PC-9 (cell line): Measurements from ENCODE around the gene NAP1L3. TPM values are rescaled to one million over a fixed set of nuclear protein-coding genes. Genes with fewer than 3 reads are reported as not detected.

Experiments used
- Bru-seq: library from RNA; stranded (reverse); fragments of 400-500 nt; gene quantifications from one replicate; lab custom pipeline; 2021; lab: Mats Ljungman, UMichigan
- BruChase-seq, 2 experiments: library from RNA; stranded (reverse); fragments of 400-500 nt; gene quantifications; one replicate each; lab custom pipeline; 2021; lab: Mats Ljungman, UMichigan
- BruUV-seq: library from RNA; stranded (reverse); fragments of 400-500 nt; replicated peaks from 2 replicates; lab custom pipeline; 2021; lab: Mats Ljungman, UMichigan
- CTCF ChIA-PET: fragments of 300-600 bp; sonication (Branson Sonifier 250); formaldehyde crosslinking; loops from one replicate; lab custom pipeline; 2022; ENCODE audit warnings: antibody characterized with exemption; lab: Charles Lee
- POLR2A ChIA-PET: fragments of 300-600 bp; sonication (Branson Sonifier 250); formaldehyde crosslinking; loops from one replicate; lab custom pipeline; 2022; ENCODE audit warnings: antibody characterized with exemption; ENCODE audit not compliant: unreplicated experiment; lab: Charles Lee
- DNase-seq, 2 experiments: peaks; one replicate each; pipeline versions ENCODE4 v3.0.0 to v3.0.0-alpha.2; 2015 to 2022; ENCODE audit warnings: mixed read lengths in 1 of 2
- H2AFZ ChIP-seq: fragments of 200-600 bp; sonication (generic); 2 replicates; pipeline ENCODE4 v1.8.1; 2017; ENCODE audit warnings: antibody characterized with exemption
- H3F3A ChIP-seq: fragments of 200-600 bp; sonication (generic); 2 replicates; pipeline ENCODE4 v1.8.1; 2017; ENCODE audit warnings: antibody characterized with exemption, mild to moderate bottlenecking, low read depth; ENCODE audit not compliant: insufficient read depth
- H3K27ac ChIP-seq: fragments of 200-600 bp; sonication (generic); 2 replicates; pipeline ENCODE4 v1.6.1; 2016; ENCODE audit warnings: mixed run types
- H3K27me3 ChIP-seq: fragments of 200-600 bp; sonication (generic); 2 replicates; pipeline ENCODE4 v1.6.1; 2016; ENCODE audit warnings: low read depth, mixed run types; ENCODE audit not compliant: insufficient read depth
- H3K36me3 ChIP-seq: fragments of 200-600 bp; sonication (generic); 2 replicates; pipeline ENCODE4 v1.6.1; 2016; ENCODE audit warnings: low read depth, mixed run types
- H3K4me1 ChIP-seq: fragments of 200-600 bp; sonication (generic); replicated peaks from 2 replicates; pipeline ENCODE4 v1.6.1; 2016; ENCODE audit warnings: mixed run types; ENCODE audit not compliant: insufficient read depth
- H3K4me2 ChIP-seq: fragments of 200-600 bp; sonication (generic); 2 replicates; pipeline ENCODE4 v1.6.1; 2017; ENCODE audit warnings: mixed run types
- H3K4me3 ChIP-seq: fragments of 200-600 bp; sonication (generic); 2 replicates; pipeline ENCODE4 v1.6.1; 2016; ENCODE audit warnings: mixed run types
- H3K79me2 ChIP-seq: fragments of 200-600 bp; sonication (generic); 2 replicates; pipeline ENCODE4 v1.6.1; 2017; ENCODE audit warnings: low read depth, mixed run types
- H3K9me2 ChIP-seq: fragments of 200-600 bp; sonication (generic); 2 replicates; pipeline ENCODE4 v1.8.1; 2017; ENCODE audit warnings: mild to moderate bottlenecking; ENCODE audit not compliant: insufficient read depth
- H3K9me3 ChIP-seq: fragments of 200-600 bp; sonication (generic); 2 replicates; pipeline ENCODE4 v1.8.1; 2016; ENCODE audit warnings: low read depth; ENCODE audit not compliant: insufficient read depth
- H4K20me1 ChIP-seq: fragments of 200-600 bp; sonication (generic); 2 replicates; pipeline ENCODE4 v1.8.1; 2017; ENCODE audit not compliant: insufficient read depth
- EZH2 ChIP-seq: fragments of 200-600 bp; sonication (generic); IDR thresholded peaks from 2 replicates; pipeline ENCODE4 v1.8.0; 2017; ENCODE audit warnings: antibody characterized with exemption, low read depth
- intact Hi-C: fragments of 100-400 bp; cut with micrococcal nuclease; formaldehyde crosslinking; loops from one replicate; pipeline ENCODE4 v1.10.0; 2022; ENCODE audit not compliant: unreplicated experiment
- long read RNA-seq: library from polyadenylated mRNA; stranded (forward); transcript quantifications from one replicate; pipeline ENCODE4 v2.0.0, GENCODE V29; 2022
- total RNA-seq: library from RNA; stranded (reverse); gene quantifications from 2 replicates; pipeline ENCODE4 v1.2.3, GENCODE V29; 2021
- TF ChIP-seq, protein P1 (sequence below): fragments of 200-600 bp; sonication (generic); conservative IDR thresholded peaks from 2 replicates; pipeline ENCODE4 v1.6.1; 2017; ENCODE audit warnings: mixed run types, antibody characterized with exemption, mild to moderate bottlenecking, moderate library complexity

NAP1L3 gene, protein sequence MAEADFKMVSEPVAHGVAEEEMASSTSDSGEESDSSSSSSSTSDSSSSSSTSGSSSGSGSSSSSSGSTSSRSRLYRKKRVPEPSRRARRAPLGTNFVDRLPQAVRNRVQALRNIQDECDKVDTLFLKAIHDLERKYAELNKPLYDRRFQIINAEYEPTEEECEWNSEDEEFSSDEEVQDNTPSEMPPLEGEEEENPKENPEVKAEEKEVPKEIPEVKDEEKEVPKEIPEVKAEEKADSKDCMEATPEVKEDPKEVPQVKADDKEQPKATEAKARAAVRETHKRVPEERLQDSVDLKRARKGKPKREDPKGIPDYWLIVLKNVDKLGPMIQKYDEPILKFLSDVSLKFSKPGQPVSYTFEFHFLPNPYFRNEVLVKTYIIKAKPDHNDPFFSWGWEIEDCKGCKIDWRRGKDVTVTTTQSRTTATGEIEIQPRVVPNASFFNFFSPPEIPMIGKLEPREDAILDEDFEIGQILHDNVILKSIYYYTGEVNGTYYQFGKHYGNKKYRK
- not detected in 2 replicates for total RNA-seq
- not detected for Bru-seq, nascent RNA
- BruChase-seq, experiment 1, labeled RNA remaining after a 2-hour chase = not detected
- not detected for BruChase-seq, experiment 2, labeled RNA remaining after a 6-hour chase
- long read RNA-seq = 0 reads

DNA sequence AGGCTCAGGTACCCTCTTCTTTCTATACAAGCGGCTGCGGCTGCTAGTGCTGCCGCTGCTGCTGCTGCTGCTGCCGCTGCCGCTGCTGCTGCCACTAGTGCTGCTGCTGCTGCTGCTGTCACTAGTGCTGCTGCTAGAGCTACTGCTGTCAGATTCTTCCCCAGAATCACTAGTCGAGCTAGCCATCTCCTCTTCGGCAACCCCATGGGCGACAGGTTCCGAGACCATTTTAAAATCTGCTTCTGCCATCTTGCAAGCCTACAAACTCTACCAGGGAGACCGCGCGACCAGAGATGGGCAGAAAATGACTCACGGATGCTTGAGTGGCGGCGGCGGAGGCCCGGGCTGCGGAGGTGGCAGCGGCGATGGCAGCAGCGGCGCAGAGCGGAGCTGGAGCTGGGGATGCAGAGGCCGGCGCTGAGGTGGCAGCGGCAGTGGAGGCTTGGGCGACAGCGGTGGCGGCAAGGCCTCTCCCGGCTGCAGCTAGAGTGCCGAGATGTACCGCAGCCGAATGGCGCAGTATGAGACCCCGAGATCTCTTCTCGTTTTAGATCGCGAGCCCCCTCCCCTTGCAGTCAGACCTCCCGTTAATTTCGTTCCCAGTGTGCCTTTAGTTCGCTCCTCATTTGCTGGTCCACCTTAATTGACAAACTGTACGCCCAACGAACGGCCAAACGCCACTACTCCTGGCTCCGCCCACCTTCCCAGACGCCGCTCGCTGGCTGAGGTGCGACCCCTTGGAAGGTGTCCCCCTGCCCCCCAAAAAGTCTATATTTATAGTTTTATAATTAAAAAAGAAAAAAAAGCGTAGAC, at the start of gene NAP1L3:
TSS of gene NAP1L3 (minus strand) at position 523 of the 813 bp plus-strand sequence. CDS start at position 249, 274 bp downstream.
- Histone ChIP-seq H3K79me2 (no peaks in the 10 kb centered on the region), H3K9me2 (no peaks in the 10 kb centered on the region), H4K20me1 (no peaks in the 10 kb centered on the region), H3K36me3 (no peaks in the 10 kb centered on the region), H3F3A (no peaks in the 10 kb centered on the region), H2AFZ (no peak within 1 kb of the TSS), H3K4me3 (no peak within 1 kb of the TSS), H3K27ac (no peak within 1 kb of the TSS), H3K4me2 (no peak within 1 kb of the TSS), H3K9me3 (no peaks in the 10 kb centered on the region), H3K27me3 (no peaks in the 10 kb centered on the region), H3K4me1 (no peaks in the 10 kb centered on the region)
- TF ChIP-seq EZH2 = no peak
- TF ChIP-seq, protein P1, sequence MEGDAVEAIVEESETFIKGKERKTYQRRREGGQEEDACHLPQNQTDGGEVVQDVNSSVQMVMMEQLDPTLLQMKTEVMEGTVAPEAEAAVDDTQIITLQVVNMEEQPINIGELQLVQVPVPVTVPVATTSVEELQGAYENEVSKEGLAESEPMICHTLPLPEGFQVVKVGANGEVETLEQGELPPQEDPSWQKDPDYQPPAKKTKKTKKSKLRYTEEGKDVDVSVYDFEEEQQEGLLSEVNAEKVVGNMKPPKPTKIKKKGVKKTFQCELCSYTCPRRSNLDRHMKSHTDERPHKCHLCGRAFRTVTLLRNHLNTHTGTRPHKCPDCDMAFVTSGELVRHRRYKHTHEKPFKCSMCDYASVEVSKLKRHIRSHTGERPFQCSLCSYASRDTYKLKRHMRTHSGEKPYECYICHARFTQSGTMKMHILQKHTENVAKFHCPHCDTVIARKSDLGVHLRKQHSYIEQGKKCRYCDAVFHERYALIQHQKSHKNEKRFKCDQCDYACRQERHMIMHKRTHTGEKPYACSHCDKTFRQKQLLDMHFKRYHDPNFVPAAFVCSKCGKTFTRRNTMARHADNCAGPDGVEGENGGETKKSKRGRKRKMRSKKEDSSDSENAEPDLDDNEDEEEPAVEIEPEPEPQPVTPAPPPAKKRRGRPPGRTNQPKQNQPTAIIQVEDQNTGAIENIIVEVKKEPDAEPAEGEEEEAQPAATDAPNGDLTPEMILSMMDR = no peak
- ChIA-PET CTCF (no interaction called here), POLR2A (no interaction called here)
- no peak for DNase-seq
- no TSS peak for BruUV-seq
- intact Hi-C loops = no loop called here

DNA sequence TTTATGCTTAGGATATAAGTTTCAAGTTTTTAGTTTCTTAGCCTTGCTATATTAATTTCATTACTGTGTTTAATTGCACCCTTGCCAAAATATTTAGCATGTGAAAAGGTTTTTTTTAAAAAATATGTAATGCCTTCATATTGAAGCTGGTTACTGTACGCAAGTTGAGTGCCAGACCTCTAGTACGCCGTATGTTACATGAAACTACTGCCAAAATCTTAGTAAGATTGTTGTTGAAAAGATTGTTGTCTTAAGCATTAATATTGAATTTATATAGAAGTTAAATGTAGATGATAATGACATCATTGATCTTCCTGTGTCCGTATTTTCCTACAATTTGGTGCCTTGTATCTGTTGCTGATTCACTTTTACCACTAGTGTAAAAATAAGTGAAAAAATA, 37.7 kb upstream of the NAP1L3 start:
- TF ChIP-seq, protein P1 = no peak
- TF ChIP-seq EZH2 = no peak
- H3K27ac ChIP-seq = no peak overlapping the region
- H4K20me1 ChIP-seq = no peaks in the 10 kb centered on the region
- no TSS peak for BruUV-seq
- intact Hi-C loops = no loop called here
- H3K36me3 ChIP-seq = no peaks in the 10 kb centered on the region
- H3K79me2 ChIP-seq = no peaks in the 10 kb centered on the region
- no peak overlapping the region for H3K4me2 ChIP-seq
- POLR2A ChIA-PET = no interaction called here
- no peaks in the 10 kb centered on the region for H3K9me3 ChIP-seq
- no peaks in the 10 kb centered on the region for H3F3A ChIP-seq
- no peaks in the 10 kb centered on the region for H3K27me3 ChIP-seq
- no peak overlapping the region for H2AFZ ChIP-seq
- no peak overlapping the region for H3K4me3 ChIP-seq
- CTCF ChIA-PET = no interaction called here
- DNase-seq = no peak
- H3K4me1 ChIP-seq = no peaks in the 10 kb centered on the region
- no peaks in the 10 kb centered on the region for H3K9me2 ChIP-seq

- BruUV-seq = no TSS peak
- Histone ChIP-seq H3K4me1 (no peaks in the 10 kb centered on the region), H4K20me1 (no peaks in the 10 kb centered on the region), H3K9me2 (no peaks in the 10 kb centered on the region), H3K4me3 (no peak overlapping the region), H3K27ac (no peak overlapping the region), H3K27me3 (no peaks in the 10 kb centered on the region), H3K36me3 (no peaks in the 10 kb centered on the region), H3K9me3 (no peaks in the 10 kb centered on the region), H3K79me2 (no peaks in the 10 kb centered on the region), H3K4me2 (no peak overlapping the region), H2AFZ (no peak overlapping the region), H3F3A (no peaks in the 10 kb centered on the region)
- intact Hi-C loops = no loop called here
- DNase-seq = no peak
- ChIA-PET CTCF (no interaction called here), POLR2A (no interaction called here)
- TF ChIP-seq, protein P1 = no peak
- no peak for TF ChIP-seq EZH2
These were observed 30.3 kb upstream of the NAP1L3 start for GRCh38 chrX:93703701-93704100.
